ENCODE measurements around the gene SGMS1.
"Not testable (repeated sequence)": the region's sequence is repeated elsewhere in the genome, so short reads cannot be mapped to it uniquely, and the experiment has no call there.

SGMS1 gene

GRCh38 chr10:50369931-50370330 is 253.8 kb downstream of the SGMS1 start:
- DNase-seq (ENCODE audit: low read depth) = peak; percentile 32

GRCh38 chr10:50367732-50368131 is 256.0 kb downstream of the SGMS1 start:
- DNase-seq (ENCODE audit: low read depth) = peak; percentile 52

DNA sequence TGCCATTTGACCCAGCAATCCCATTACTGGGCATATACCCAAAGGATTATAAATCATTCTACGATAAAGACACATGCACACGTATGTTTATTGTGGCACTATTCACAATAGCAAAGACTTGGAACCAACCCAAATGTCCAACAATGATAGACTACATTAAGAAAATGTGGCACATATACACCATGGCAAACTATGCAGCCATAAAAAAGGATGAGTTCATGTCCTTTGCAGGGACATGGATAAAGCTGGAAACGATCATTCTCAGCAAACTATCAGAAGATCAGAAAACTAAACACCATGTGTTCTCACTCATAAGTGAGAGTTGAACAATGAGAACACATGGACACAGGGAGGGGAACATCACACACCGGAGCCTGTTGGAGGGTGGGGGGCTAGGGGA is 257.3 kb downstream of the SGMS1 start:
- not testable (repeated sequence) for DNase-seq (ENCODE audit: low read depth)

DNA sequence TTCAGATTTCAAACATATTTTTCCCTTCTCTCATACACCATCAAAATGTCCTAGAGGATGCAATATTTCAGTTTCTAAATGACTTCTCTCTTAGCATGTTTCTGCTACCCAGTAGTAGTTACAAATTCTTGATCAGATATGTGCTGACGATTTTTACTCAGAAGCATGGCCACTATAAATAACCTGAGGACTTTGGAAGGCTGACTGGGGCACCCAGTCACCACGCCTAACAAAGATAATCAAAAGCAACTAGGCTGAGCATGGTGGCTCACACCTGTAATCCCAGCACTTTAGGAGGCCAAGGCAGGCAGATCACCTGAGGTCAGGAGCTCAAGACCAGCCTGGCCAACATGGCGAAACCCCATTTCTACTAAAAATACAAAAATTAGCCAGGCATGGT is 259.0 kb downstream of the SGMS1 start:
- DNase-seq (ENCODE audit: low read depth) = not testable (repeated sequence)

DNA sequence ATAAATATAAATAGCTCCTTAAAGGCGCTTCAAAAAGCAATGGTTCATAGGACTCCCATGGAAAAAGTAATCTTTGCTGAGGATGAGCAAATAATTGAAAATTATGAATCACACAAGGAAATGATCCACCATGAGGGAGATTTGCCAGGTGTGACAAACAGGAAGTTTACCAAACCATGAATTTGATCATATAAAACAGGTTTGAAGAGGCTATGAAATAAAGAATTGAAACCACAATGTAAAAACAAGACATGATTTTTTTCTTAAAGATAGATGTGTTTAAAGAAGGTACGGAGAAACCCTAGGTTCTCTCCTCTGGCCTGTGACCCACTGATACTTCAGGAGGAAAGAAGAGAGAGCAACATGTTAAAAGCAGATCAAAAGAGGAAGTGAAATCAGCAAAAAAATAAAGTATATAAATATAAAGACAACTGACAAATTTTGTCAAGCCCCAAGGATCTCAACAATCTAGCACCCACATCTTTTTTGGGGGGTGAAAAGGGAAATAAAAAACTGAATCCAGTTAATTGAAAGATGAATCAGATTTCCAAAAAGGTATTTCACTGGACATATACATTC is 261.1 kb downstream of the SGMS1 start:
- no peak for DNase-seq (ENCODE audit: low read depth)

DNA sequence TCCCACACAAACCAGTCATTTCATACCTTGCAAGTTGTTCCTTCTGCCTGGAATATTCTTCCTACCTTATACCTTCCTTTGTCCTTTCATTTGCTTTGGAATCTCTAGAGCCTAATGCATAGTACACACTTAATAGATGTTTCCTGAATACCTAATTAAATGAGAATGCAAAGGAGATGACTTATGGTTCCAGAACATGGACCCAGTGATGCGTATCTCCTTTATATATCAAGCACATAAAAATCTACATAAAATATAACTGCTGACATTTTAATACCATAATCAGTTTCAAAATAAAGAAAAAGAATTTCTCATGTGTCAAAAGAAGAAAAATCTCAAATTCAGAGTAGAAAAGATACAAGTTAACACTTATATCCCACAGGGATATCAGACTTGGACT is 261.8 kb downstream of the SGMS1 start:
- no peak for DNase-seq (ENCODE audit: low read depth)

DNA sequence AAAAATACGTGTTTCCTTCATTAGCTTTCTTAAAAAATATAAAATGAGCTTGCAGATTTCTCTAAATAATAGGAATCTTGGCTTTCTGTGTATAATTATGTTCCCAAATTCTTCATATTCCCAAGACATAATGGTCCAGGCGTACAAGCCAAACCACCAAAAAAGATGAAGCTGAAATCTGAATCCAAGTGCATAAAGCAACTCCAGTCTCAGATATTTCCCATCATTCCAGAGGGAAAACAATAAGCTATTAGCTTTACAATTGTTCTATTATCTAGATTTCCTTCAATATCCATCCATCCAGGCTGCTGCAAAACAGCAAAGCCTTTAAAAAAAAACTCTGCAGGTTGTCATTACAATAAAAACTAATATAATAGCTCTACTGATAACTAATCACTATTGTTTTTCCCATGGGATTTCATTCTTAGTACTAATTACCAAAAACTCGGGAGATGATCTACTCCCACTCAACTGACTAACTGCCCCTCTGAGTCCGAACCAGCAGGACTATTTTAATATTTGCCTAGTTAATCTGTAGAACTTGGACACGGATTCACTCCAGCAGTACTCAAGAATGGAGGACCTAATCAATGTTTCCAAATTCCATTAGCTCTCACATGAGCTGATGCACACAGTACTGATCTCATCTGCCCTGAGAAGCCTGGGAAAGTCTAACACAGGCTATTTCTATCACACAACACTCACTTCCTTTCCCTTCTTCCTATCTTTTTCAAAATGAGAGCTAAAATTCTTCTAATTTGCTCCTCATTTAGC is 263.5 kb downstream of the SGMS1 start:
- no peak for DNase-seq (ENCODE audit: low read depth)

GRCh38 chr10:50358925-50359687 is 264.6 kb downstream of the SGMS1 start:
- no peak for DNase-seq (ENCODE audit: low read depth)

GRCh38 chr10:50358411-50358810 is 265.3 kb downstream of the SGMS1 start:
- DNase-seq (ENCODE audit: low read depth) = no peak

- DNase-seq (ENCODE audit: low read depth) = not testable (repeated sequence)
Observed at GRCh38 chr10:50356481-50356832, 267.3 kb downstream of the SGMS1 start.

GRCh38 chr10:50355693-50356480 is 267.9 kb downstream of the SGMS1 start:
- not testable (repeated sequence) for DNase-seq (ENCODE audit: low read depth)

GRCh38 chr10:50351483-50352146 is 272.1 kb downstream of the SGMS1 start:
- DNase-seq (ENCODE audit: low read depth) = no peak

DNA sequence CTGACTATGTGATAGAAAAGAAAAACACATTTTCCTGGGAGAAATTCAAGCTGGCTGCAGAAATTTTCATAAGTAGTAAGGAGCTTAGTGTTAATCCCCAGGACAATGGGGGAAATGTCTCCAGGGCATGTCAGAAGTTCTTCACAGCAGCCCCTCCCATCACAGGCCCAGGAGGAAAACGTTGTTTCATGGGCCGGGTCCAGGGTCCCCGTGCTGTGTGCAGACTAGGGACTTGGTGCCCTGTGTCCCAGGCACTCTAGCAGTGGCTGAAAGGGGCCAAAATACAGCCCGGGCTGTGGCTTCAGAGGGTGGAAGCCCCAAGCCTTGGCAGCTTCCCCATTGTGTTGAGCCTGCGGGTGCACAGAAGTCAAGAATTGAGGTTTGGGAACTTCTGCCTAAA is 273.4 kb downstream of the SGMS1 start:
- no peak for DNase-seq (ENCODE audit: low read depth)

DNA sequence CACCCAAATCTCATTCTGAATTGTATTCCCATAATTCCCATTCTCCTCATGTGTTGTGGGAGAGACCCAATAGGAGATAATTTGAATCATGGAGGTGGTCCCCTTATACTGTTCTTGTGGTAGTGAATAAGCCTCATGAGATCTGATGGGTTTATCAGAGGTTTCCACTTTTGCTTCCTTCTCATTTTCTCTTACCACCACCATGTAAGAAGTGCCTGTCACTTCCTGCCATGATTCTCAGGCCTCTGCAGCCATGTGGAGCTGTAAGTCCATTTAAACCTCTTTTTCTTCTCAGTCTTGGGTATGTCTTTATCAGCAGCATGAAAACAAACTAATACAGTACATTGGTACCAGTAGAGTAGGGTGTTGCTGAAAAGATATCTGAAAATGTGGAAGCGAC is 274.2 kb downstream of the SGMS1 start:
- DNase-seq (ENCODE audit: low read depth) = no peak

DNA sequence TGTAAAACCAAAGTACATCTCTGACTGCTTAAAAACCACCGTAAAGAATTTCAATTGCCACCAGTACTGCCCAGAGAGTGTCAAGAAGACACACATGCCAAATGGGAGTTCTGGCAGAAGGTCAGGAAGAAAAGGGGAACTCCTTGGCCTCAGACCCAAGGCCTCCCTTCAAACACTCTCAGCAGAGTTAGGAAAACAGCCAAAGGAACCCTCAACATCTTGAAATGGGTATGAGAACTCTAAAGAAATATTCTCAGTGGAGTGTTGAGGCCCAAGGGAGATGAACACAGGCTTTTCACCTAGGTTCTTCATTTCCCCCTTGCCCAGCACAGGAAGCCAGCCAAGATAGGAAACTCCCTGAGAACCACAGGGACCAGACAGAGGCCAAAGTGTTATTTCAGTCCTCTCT is 276.4 kb downstream of the SGMS1 start:
- no peak for DNase-seq (ENCODE audit: low read depth)

DNA sequence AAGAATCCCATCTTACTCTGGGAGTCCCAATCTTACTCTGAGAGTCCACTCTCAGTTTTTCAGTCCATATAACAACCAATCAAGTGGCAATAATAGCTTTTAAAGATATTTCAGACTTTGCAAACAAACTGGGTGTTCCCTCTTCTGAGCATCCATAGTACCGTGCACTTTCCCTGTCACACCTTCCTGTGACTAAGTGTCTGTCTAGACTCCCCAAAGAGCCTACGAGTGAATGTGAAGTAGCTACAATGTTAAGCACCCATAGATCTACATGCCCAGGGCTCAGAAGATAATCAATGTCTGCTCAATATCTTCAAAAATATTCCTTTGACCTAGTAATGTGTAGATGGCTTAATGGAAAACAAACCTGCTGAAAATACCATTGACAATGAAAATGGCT is 276.8 kb downstream of the SGMS1 start:
- no peak for DNase-seq (ENCODE audit: low read depth)

GRCh38 chr10:50345545-50345944 is 278.2 kb downstream of the SGMS1 start:
- DNase-seq (ENCODE audit: low read depth) = no peak

- no peak for DNase-seq (ENCODE audit: low read depth)
Observed at GRCh38 chr10:50343702-50344331, 279.9 kb downstream of the SGMS1 start.

DNA sequence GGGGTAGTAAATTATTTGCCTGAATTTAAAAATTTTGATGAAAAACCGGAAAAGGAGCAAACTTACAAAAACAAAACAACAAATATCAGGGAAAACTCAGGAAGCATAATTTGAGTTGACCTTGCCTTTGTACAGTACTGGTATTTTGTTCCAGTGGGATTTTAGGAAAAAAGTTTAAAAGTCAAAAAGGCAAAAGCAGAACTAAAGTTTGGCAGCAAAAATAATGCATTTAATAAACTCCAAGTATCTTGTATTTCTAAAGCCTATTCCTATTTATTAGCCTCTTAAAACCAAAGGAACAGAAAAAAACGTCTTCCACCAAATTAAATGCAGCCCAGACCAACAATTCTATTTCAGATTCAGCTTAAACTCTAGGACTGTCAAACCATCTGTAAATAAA is 281.8 kb downstream of the SGMS1 start:
- DNase-seq (ENCODE audit: low read depth) = no peak

GRCh38 chr10:50336140-50336539 is 287.6 kb downstream of the SGMS1 start:
- DNase-seq (ENCODE audit: low read depth) = no peak

DNA sequence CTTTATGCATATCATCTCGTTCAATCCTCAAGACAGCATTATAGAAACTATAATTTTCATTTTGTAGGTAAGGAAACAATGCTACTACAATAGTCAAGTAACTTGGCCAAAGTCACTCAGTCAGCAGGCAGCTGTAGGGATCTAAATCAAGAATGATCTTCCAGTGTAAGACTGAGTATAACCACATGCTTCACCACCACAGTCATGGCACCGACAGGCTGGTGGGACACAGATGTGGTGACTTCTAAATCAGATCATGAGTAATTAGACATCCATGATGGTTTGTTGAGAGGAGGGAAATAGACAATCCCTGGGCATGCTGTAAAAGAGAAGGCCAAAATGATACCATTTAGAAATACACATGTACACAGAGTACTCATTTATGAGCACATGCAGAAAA is 288.4 kb downstream of the SGMS1 start:
- DNase-seq (ENCODE audit: low read depth) = no peak
